Measurements from ENCODE around the gene LOXL1.

LOXL1 gene

GRCh38 chr15:73926219-73927002, at the start of gene LOXL1:
LOXL1 (plus strand) TSS chr15:73926462; CDS start chr15:73926784, 322 bp downstream.
- DNase-seq = no peak

GRCh38 chr15:73879426-73879825, 46.8 kb upstream of the LOXL1 start:
- DNase-seq = no peak

GRCh38 chr15:73881579-73882320, 44.5 kb upstream of the LOXL1 start:
- DNase-seq = no peak

DNA sequence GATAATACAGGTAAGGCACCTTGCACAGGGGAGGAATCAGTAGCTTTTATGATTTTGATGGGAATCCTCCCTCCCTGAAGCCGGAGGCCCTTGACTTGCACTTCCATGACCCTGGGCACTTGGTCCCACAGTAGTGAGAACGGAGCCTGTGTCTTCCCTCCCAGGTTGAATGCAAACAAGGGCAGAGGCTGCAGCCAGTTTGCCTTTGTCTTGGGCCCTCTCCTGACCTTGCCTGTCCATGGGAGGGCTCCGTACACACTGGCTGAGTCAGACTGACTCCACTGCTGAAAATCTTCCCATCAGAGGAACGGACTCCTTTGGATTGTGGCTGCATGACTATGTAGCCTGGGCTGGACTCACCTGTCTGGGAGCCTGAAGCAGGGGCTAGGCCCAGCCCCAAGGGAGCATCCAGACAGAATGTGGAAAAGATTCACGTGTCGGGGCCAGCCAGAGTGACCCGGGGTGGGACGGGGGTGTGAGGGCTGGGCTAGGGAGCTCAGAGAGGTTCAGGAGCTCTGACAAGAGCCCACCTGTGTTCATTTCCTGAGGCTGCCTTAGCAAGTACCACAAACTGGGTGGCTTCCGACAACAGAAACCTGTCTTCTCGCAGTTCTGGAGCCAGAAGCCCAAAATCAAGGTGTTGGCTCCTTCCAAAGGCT, 43.4 kb upstream of the LOXL1 start:
- DNase-seq = no peak

DNA sequence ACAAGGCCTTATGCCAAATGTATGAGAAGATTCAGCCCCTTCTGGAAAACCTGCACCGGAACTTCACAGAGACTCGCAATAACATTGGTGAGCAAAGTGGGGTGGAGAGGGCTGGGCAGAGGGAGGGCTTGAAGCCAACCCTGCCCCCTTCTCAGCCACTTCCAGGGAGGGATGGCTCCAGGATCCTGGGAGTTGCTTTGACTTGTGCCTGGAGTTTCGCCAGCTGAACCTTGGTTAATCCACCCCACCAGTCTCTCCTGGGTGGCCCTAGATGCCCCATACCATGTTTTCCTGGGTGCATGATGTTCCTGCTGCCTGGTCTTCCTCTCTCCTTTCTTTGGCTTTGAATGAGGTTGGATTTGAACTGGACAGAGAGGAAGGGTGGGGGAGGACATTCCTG, 42.1 kb upstream of the LOXL1 start:
- no peak for DNase-seq

DNA sequence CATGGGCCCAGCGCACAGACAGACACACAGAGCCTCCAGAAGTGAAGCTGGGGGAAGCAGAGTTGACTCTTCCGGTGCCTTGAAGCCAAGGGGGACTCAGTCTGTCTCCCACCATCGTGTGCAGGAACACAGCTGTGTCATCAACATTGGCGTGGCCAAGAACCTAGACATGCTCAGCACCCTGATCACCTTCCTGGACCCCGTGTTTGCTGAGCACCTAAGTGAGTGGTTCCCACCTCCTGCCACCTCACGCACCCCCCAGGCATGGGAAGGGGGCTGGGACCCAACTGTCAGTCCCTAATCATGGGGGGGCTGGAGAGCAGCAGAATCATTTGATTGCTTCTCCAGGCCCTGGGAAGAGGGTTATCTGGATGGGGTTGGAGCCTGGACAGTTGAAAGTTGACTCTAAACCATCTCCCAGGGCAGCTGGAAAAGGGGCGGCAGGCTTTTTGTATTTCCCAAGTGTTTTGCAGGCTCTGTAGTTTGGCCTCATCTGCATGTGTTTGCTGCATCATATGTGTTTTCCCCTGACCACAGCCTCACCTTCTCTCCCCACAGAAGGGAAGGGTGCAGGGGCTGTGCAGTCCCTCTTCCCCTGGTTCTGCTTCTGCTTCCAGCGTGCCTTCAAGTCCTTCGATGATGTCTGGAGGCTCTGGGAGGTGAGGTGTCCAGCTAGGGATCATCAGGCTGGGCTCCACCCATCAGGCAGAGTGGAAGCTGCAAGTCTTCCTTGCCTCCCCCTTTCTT, 40.1 kb upstream of the LOXL1 start:
- DNase-seq = no peak

DNA sequence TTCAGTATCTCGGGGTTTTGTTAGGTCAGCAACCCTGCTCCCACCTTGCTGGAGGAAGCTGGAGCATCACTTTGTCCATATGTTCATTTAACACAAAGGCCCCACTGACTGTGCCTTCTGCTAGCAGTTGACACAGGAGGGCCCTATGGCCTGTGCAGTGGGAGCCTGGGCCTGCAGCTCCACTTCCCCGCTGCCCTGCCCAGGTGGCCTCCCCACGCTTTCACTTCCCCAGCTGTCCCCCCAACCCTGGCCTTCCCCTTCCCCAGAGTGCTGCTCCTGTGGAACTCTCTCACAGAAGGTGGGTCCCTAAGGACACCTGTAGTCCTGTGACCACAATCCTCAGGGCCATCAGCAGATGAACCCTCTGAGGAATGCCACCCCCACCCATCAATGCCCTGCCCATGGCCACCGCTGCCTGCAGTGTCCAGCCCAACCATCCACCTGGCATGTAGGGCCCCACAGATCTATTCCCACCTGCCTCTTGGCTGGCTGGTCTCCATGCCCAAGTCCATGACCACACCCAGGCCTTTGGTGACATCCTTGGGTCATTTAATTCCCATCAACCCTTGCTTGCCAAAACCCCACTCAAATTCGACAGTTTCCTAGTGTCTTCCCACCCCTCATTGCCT, 39.4 kb upstream of the LOXL1 start:
- DNase-seq = no peak

- DNase-seq = no peak
Observed at GRCh38 chr15:73887481-73887880, 38.8 kb upstream of the LOXL1 start.

- DNase-seq = no peak
Observed at GRCh38 chr15:73888224-73889041, 37.8 kb upstream of the LOXL1 start.

GRCh38 chr15:73889053-73889761, 37.1 kb upstream of the LOXL1 start:
- no peak for DNase-seq

- DNase-seq = no peak
Observed at GRCh38 chr15:73889762-73890124, 36.5 kb upstream of the LOXL1 start.

GRCh38 chr15:73891328-73892315, 34.6 kb upstream of the LOXL1 start:
- DNase-seq = no peak

DNA sequence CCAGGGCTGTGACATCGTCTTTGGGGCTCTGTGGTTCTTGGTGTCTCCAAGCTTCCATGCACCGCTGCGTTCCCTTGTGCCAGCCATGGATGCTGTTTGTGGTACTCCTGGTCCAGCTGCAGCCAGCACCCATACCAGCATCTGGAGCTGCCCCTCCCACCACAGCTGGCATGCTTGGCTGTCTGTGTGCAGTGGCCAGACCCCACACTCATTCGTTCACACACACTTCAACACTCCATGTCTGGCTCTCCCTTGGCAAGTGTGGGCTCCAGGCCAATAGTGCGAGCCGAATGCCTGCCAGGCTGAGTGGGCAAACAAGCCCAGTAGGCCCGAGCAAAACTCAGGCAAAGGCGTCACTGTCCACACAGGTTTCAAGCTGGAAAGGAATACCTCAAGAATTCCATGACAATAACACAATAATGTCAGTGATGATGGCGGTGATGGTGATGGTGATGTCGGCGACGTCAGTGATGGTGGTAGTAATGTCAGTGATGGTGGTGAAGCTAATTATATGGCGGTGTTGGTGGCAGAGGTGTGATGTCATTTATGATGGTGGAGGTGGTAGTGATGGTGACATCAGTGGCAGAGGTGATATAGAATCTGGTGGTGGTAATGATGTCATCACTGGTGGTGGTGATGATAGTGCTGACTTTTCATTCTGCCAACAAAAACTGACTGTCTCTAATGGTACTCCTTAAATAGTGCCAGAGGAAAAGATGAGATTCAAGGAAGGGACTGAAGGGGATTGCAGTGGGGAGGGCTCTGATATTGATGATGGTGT, 33.6 kb upstream of the LOXL1 start:
- no peak for DNase-seq

DNA sequence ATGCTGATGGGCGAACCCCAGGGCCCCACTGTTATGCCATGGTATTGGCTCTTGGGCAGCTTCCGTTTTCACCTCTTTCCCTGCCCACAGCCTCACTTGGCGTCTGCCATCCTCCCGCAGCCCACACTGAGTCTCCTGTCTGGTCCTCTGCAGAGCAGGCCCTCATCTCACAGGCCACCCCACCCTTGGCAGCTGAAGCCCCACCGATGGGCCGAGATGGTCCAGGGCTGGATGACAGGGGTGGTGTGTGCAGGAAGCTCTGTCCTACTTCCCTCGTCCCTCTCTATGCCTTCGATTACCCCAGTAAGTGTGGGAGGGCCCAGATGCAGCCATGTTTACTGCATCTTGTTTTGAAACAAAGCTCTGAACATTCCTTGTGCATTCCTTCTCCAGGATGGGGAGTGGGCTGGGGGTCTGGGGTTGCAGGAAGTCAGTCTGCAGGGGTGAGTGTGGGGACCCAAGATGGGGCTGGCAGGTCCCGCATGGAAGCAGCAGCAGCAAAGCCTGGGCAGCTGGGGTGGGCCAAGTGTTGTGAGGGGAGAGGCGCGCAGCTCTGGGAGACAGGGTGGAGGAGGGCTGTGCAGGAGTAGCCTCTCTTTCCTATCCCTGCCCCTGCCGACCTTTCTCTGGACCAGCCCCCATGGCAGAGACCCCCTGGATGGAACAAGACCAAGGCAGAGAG, 32.0 kb upstream of the LOXL1 start:
- DNase-seq = no peak

GRCh38 chr15:73897441-73898261, 28.6 kb upstream of the LOXL1 start:
- no peak for DNase-seq

DNA sequence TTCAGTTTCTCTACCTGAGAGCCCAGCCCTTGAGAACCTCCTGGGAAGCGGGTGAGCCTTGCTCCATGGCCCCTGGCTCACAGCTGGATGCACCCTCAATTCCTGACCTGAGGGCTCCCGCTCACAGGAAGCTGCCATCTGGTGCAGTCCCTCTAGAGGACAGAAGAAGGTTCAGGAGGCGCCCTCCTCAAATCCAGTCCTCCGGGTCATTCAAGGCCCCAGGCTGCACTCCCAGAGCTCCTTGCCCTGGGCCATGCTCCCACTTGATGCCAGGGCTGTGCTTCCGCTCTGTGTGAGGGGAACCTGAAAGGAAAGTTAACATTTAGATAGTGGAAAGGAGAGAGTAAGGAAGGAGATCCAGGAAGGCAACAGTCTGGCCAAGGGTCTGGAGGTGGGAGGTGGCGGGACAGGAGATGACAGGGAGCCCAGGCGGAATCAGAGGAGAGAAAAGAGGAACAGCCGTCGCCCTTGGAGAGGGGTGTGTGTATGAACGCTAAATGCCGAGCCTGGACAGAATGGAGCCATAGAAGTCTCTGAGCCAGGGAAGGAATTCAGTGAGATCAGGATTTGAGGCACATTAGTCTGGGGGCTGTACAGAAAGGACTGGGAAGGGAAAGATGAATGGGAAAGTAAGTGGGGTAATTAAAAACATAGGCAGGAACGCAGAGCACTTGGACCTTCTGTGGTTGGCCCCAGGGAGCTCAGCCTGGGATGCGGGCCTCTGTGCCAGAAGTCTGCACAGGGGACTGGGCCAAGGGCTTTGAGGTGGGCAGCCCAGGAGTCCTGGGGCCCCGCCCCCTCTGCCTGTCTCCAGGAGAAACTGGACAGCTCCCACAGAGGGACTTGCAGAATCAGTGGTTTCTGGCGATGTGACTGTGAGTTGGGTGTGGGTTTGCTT, 26.8 kb upstream of the LOXL1 start:
- DNase-seq = no peak

All from NCI-H2029 (cell line).